Measurements from ENCODE around the gene ANGPT4.

DNA sequence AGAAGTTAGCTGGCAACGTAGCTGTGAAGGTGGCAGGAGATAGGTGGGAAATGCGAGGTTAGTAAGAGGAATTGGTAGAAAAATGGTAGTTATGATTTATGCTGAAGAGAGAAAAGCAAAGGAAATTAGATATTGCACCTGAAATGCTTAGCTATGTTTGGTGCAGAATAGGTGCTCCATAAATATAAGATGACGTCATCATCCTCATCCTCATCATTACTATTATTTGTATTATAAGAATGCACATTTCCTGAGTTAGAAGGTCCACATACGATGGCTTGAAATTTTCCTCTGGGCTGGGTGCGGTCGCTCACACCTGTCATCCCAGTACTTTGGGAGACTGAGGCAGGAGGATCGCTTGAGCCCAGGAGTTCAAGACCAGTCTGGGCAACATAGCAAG, 39.5 kb upstream of the ANGPT4 start:
- TF ChIP-seq, protein P1, sequence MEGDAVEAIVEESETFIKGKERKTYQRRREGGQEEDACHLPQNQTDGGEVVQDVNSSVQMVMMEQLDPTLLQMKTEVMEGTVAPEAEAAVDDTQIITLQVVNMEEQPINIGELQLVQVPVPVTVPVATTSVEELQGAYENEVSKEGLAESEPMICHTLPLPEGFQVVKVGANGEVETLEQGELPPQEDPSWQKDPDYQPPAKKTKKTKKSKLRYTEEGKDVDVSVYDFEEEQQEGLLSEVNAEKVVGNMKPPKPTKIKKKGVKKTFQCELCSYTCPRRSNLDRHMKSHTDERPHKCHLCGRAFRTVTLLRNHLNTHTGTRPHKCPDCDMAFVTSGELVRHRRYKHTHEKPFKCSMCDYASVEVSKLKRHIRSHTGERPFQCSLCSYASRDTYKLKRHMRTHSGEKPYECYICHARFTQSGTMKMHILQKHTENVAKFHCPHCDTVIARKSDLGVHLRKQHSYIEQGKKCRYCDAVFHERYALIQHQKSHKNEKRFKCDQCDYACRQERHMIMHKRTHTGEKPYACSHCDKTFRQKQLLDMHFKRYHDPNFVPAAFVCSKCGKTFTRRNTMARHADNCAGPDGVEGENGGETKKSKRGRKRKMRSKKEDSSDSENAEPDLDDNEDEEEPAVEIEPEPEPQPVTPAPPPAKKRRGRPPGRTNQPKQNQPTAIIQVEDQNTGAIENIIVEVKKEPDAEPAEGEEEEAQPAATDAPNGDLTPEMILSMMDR (IDR thresholded peaks at IDR 0.05), result no peak
- no peak for TF ChIP-seq POLR2A (IDR thresholded peaks at IDR 0.05)
- no peak for TF ChIP-seq EP300 (IDR thresholded peaks at IDR 0.05; ENCODE audit: low read depth)

All from transverse colon (tissue), 3 donors.